ENCODE measurements around the gene CLEC2A. TPM values are rescaled to one million over a fixed set of nuclear protein-coding genes. Genes with fewer than 3 reads are reported as not detected.
A peak's percentile ranks its signal among the peaks of the same experiment; 100 is the strongest.

The CLEC2A gene
- total RNA-seq, 2 experiments from 2014 or later: not detected

DNA sequence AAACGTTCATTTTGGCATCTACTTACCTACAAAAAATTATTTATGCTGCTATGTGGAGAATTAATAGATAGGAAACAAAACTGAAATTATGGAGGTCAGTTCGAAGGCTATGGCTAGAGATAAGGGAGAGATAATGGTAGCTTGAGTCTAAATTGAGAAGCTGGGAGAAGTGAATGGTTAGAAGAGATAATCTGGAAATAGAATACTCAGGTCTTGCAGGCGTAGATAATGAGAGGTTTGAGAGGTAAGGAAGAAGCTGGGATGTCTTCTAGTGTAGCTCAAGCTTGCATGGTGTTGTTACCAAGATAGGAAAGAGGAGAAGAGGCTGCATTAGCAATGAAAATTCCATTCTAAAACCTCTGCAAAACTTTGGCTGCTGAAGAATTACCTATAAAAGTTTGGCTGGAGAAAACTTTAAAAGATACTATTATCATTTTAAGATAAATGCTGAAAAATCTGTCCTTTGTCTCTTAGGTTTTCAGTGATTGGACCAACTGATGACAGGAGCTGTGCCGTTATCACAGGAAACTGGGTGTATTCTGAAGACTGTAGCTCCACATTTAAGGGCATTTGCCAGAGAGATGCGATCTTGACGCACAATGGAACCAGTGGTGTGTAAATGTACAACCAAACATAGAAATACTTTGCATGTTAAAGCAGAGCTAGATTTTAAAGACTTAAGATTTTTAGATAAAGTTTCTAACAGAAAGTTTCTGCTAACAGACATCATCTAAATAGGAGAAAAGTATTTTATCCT is 36.8 kb downstream of the CLEC2A start:
- no peaks in the 10 kb centered on the region for H4K20me1 ChIP-seq (ENCODE audit: insufficient read depth, low read length)
- TF ChIP-seq CTCF (conservative IDR thresholded peaks at IDR 0.05; ENCODE audit: low read length) (no peak), EZH2phosphoT487 (IDR thresholded peaks at IDR 0.05; ENCODE audit: borderline replicate concordance, low read depth, low read length) (no peak)
- ChIA-PET POLR2A (interaction anchor here (0.6 to 2.7 kb wide), 6 partner anchors 10 to 48 kb away, joined by 3 to 12 read pairs (median 3); no protein-coding TSS in a partner anchor), CTCF (ENCODE audit: unreplicated experiment) (interaction anchor here (1.3 kb wide), 1 partner anchor 11 kb away, joined by 6 read pairs; no protein-coding TSS in a partner anchor)
- no peak for DNase-seq (ENCODE audit: low spot score)
- no peak overlapping the region for H3K27ac ChIP-seq (ENCODE audit: low read depth, low read length, poor library complexity, severe bottlenecking)
- no peak overlapping the region for H3K4me2 ChIP-seq (ENCODE audit: low read length)
- no TSS peak for BruUV-seq (replicated peaks)
- no peaks in the 10 kb centered on the region for H3K9me3 ChIP-seq (ENCODE audit: low read length)
- intact Hi-C loops (cut with micrococcal nuclease; ENCODE audit: unreplicated experiment): no loop called here
- peak overlapping the region; percentile 22; the same call in 1 of the 2 replicates for H2AFZ ChIP-seq (ENCODE audit: low read length)
- H3K79me2 ChIP-seq (ENCODE audit: insufficient read depth, low read depth, low read length): no peaks in the 10 kb centered on the region
- no peaks in the 10 kb centered on the region for H3K36me3 ChIP-seq (ENCODE audit: insufficient read depth, low read length)
- no peaks in the 10 kb centered on the region for H3K4me1 ChIP-seq (ENCODE audit: insufficient read depth, low read length, poor library complexity, severe bottlenecking)
- no peaks in the 10 kb centered on the region for H3K9me2 ChIP-seq (ENCODE audit: insufficient read depth, low read length)
- H3K4me3 ChIP-seq (ENCODE audit: low read depth, low read length, poor library complexity, severe bottlenecking): no peak overlapping the region

- no peaks in the 10 kb centered on the region for H4K20me1 ChIP-seq (ENCODE audit: insufficient read depth, low read length)
- no peak overlapping the region for H3K4me2 ChIP-seq (ENCODE audit: low read length)
- BruUV-seq (replicated peaks): no TSS peak
- H3K79me2 ChIP-seq (ENCODE audit: insufficient read depth, low read depth, low read length): no peaks in the 10 kb centered on the region
- TF ChIP-seq EZH2phosphoT487 (IDR thresholded peaks at IDR 0.05; ENCODE audit: borderline replicate concordance, low read depth, low read length) (no peak), CTCF (conservative IDR thresholded peaks at IDR 0.05; ENCODE audit: low read length) (no peak)
- no peaks in the 10 kb centered on the region for H3K9me3 ChIP-seq (ENCODE audit: low read length)
- no peaks in the 10 kb centered on the region for H3K9me2 ChIP-seq (ENCODE audit: insufficient read depth, low read length)
- ChIA-PET CTCF (ENCODE audit: unreplicated experiment) (no interaction called here), POLR2A (no interaction called here)
- DNase-seq (ENCODE audit: low spot score): no peak
- no peak overlapping the region for H3K4me3 ChIP-seq (ENCODE audit: low read depth, low read length, poor library complexity, severe bottlenecking)
- H3K27ac ChIP-seq (ENCODE audit: low read depth, low read length, poor library complexity, severe bottlenecking): no peak overlapping the region
- H3K36me3 ChIP-seq (ENCODE audit: insufficient read depth, low read length): no peaks in the 10 kb centered on the region
- no peaks in the 10 kb centered on the region for H3K4me1 ChIP-seq (ENCODE audit: insufficient read depth, low read length, poor library complexity, severe bottlenecking)
- H2AFZ ChIP-seq (ENCODE audit: low read length): no peak overlapping the region
- intact Hi-C loops (cut with micrococcal nuclease; ENCODE audit: unreplicated experiment): no loop called here
These were observed 43.4 kb downstream of the CLEC2A start for GRCh38 chr12:9888665-9889273.

GRCh38 chr12:9883175-9883574 is 49.0 kb downstream of the CLEC2A start:
- POLR2A ChIA-PET: interaction anchor here (0.5 kb wide), 1 partner anchor 1384 kb away, joined by 3 read pairs; no protein-coding TSS in a partner anchor
- BruUV-seq (replicated peaks): no TSS peak
- no peak overlapping the region for H3K4me3 ChIP-seq (ENCODE audit: low read depth, low read length, poor library complexity, severe bottlenecking)
- no peak overlapping the region for H3K4me2 ChIP-seq (ENCODE audit: low read length)
- no peak overlapping the region for H2AFZ ChIP-seq (ENCODE audit: low read length)
- H3K36me3 ChIP-seq (ENCODE audit: insufficient read depth, low read length): no peaks in the 10 kb centered on the region
- H4K20me1 ChIP-seq (ENCODE audit: insufficient read depth, low read length): no peaks in the 10 kb centered on the region
- intact Hi-C loops (cut with micrococcal nuclease; ENCODE audit: unreplicated experiment): no loop called here
- DNase-seq (ENCODE audit: low spot score): no peak
- no peaks in the 10 kb centered on the region for H3K9me2 ChIP-seq (ENCODE audit: insufficient read depth, low read length)
- CTCF ChIA-PET (ENCODE audit: unreplicated experiment): no interaction called here
- no peaks in the 10 kb centered on the region for H3K79me2 ChIP-seq (ENCODE audit: insufficient read depth, low read depth, low read length)
- TF ChIP-seq EZH2phosphoT487 (IDR thresholded peaks at IDR 0.05; ENCODE audit: borderline replicate concordance, low read depth, low read length) (no peak), CTCF (conservative IDR thresholded peaks at IDR 0.05; ENCODE audit: low read length) (no peak)
- H3K4me1 ChIP-seq (ENCODE audit: insufficient read depth, low read length, poor library complexity, severe bottlenecking): peaks cover 5% of the 10 kb centered on the region
- H3K9me3 ChIP-seq (ENCODE audit: low read length): no peaks in the 10 kb centered on the region
- H3K27ac ChIP-seq (ENCODE audit: low read depth, low read length, poor library complexity, severe bottlenecking): no peak overlapping the region

All from OCI-LY7 (cell line).